HG02943 (cell line): ENCODE measurements around the gene GM2A.
"Not testable (repeated sequence)": the region's sequence is repeated elsewhere in the genome, so short reads cannot be mapped to it uniquely, and the experiment has no call there.

ENCODE experiments used
- ATAC-seq: cut with Tn5 transposase; IDR thresholded peaks from one replicate; pipeline ENCODE4 v1.9.1; 2021; ENCODE audit warnings: mild to moderate bottlenecking, low read depth, moderate library complexity; ENCODE audit not compliant: unreplicated experiment

Gene GM2A

GRCh38 chr5:151284392-151284967, 31.5 kb downstream of the GM2A start:
- no peak for ATAC-seq

GRCh38 chr5:151285683-151286082, 32.7 kb downstream of the GM2A start:
- ATAC-seq = no peak

GRCh38 chr5:151286246-151286645, 33.3 kb downstream of the GM2A start:
- ATAC-seq = no peak

GRCh38 chr5:151288180-151288579, 35.2 kb downstream of the GM2A start:
- no peak for ATAC-seq

- ATAC-seq = no peak
Measured at GRCh38 chr5:151293624-151294023, 40.6 kb downstream of the GM2A start.

GRCh38 chr5:151295138-151295537, 42.2 kb downstream of the GM2A start:
- ATAC-seq = no peak

- no peak for ATAC-seq
Measured at GRCh38 chr5:151295791-151296477, 42.9 kb downstream of the GM2A start.

GRCh38 chr5:151296478-151296830, 43.5 kb downstream of the GM2A start:
- no peak for ATAC-seq

- no peak for ATAC-seq
Measured at GRCh38 chr5:151296974-151297373, 44.0 kb downstream of the GM2A start.

GRCh38 chr5:151298063-151298855, 45.3 kb downstream of the GM2A start:
- no peak for ATAC-seq

GRCh38 chr5:151303666-151304065, 50.7 kb downstream of the GM2A start, which contains the start of gene SLC36A3:
Gene SLC36A3 (minus strand): TSS chr5:151303766. CDS start chr5:151303354, 412 bp downstream.
- ATAC-seq = no peak

GRCh38 chr5:151309266-151309665, 56.3 kb downstream of the GM2A start:
- ATAC-seq = not testable (repeated sequence)

GRCh38 chr5:151309821-151310220, 56.8 kb downstream of the GM2A start:
- not testable (repeated sequence) for ATAC-seq

- ATAC-seq = no peak
Measured at GRCh38 chr5:151310932-151311331, 57.9 kb downstream of the GM2A start.

- no peak for ATAC-seq
Measured at GRCh38 chr5:151312756-151313324, 59.9 kb downstream of the GM2A start.

- ATAC-seq = no peak
Measured at GRCh38 chr5:151313357-151313756, 60.4 kb downstream of the GM2A start.

GRCh38 chr5:151315998-151316597, 63.1 kb downstream of the GM2A start:
- ATAC-seq = peak; percentile 66

- ATAC-seq = no peak
Measured at GRCh38 chr5:151317871-151318270, 64.9 kb downstream of the GM2A start.

- no peak for ATAC-seq
Measured at GRCh38 chr5:151318850-151319732, 66.1 kb downstream of the GM2A start.
